ENCODE measurements around the gene DIABLO. TPM values are rescaled to one million over a fixed set of nuclear protein-coding genes. Genes with fewer than 3 reads are reported as not detected.
"Not testable (repeated sequence)": the region's sequence is repeated elsewhere in the genome, so short reads cannot be mapped to it uniquely, and the experiment has no call there.

Gene DIABLO
- total RNA-seq, 3 donors from 2014 or later, result 48.2 to 71.1 (median 62.3) TPM

- H3K4me3 ChIP-seq; H3K9me3 ChIP-seq; H3K36me3 ChIP-seq; H3K4me1 ChIP-seq; H3K27ac ChIP-seq; H3K27me3 ChIP-seq; DNase-seq (ENCODE audit: low spot score in 2 of 2); intact Hi-C loops (cut with DNase I; ENCODE audit: low total_unique reads): not testable (repeated sequence)
These were observed 32.6 kb upstream of the DIABLO start for GRCh38 chr12:122258462-122258861.

DNA sequence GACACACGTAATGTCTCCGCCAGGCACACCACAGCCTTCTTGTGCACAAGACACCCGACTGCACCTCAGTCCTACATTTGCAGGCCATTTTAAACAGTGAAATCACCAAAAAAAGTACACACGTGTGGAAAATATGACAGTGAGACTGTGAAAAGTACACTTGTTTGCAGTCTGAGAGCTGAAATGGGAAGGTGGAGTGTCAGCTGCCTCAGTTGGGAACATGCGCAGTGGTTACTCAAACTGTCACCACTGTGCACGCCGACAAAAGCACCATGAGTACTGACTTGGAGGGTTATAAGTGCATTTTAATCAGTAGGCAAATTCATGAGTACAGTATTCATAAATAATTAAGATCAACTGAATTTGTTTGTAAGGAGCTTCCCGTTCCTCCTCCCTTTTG is 24.7 kb upstream of the DIABLO start:
- Histone ChIP-seq H3K27me3 (no peaks in the 10 kb centered on the region), H3K27ac (no peak overlapping the region), H3K4me1 (no peaks in the 10 kb centered on the region), H3K9me3 (no peaks in the 10 kb centered on the region), H3K36me3 (peaks cover 9% of the 10 kb centered on the region), H3K4me3 (no peak overlapping the region)
- intact Hi-C loops (cut with DNase I; ENCODE audit: low total_unique reads), result no loop called here
- TF ChIP-seq POLR2A (IDR thresholded peaks at IDR 0.05), result no peak
- TF ChIP-seq, protein P1, sequence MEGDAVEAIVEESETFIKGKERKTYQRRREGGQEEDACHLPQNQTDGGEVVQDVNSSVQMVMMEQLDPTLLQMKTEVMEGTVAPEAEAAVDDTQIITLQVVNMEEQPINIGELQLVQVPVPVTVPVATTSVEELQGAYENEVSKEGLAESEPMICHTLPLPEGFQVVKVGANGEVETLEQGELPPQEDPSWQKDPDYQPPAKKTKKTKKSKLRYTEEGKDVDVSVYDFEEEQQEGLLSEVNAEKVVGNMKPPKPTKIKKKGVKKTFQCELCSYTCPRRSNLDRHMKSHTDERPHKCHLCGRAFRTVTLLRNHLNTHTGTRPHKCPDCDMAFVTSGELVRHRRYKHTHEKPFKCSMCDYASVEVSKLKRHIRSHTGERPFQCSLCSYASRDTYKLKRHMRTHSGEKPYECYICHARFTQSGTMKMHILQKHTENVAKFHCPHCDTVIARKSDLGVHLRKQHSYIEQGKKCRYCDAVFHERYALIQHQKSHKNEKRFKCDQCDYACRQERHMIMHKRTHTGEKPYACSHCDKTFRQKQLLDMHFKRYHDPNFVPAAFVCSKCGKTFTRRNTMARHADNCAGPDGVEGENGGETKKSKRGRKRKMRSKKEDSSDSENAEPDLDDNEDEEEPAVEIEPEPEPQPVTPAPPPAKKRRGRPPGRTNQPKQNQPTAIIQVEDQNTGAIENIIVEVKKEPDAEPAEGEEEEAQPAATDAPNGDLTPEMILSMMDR (IDR thresholded peaks at IDR 0.05), result no peak
- no peak for TF ChIP-seq POLR2AphosphoS5 (IDR thresholded peaks at IDR 0.05)
- no peak for DNase-seq (ENCODE audit: low spot score in 2 of 2)

DNA sequence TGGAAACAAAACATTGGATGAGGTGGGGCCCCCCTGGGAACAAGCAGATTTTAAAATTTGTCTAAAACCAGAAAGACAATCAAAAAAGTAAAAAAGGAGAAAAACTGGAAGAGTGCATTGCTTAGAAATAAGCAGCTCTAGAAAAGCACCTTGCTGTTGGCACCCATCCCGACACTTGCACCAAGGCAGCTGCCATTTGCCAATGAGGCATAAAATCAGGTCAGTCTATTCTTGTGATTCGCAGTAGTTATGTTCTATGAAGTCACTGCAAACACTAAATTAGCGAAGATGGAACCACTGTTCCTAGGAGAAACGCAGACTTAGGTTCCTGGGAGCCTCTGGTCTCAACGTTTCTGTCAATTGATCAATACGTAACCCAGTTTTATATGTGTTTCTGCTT is 24.2 kb upstream of the DIABLO start:
- TF ChIP-seq, protein P1 (IDR thresholded peaks at IDR 0.05), result no peak
- TF ChIP-seq POLR2A (IDR thresholded peaks at IDR 0.05) (no peak), POLR2AphosphoS5 (IDR thresholded peaks at IDR 0.05) (no peak)
- Histone ChIP-seq H3K27me3 (no peaks in the 10 kb centered on the region), H3K9me3 (no peaks in the 10 kb centered on the region), H3K36me3 (peaks cover 9% of the 10 kb centered on the region), H3K4me3 (no peak overlapping the region), H3K27ac (no peak overlapping the region), H3K4me1 (no peaks in the 10 kb centered on the region)
- DNase-seq (ENCODE audit: low spot score in 2 of 2), result no peak
- intact Hi-C loops (cut with DNase I; ENCODE audit: low total_unique reads), result no loop called here

DNA sequence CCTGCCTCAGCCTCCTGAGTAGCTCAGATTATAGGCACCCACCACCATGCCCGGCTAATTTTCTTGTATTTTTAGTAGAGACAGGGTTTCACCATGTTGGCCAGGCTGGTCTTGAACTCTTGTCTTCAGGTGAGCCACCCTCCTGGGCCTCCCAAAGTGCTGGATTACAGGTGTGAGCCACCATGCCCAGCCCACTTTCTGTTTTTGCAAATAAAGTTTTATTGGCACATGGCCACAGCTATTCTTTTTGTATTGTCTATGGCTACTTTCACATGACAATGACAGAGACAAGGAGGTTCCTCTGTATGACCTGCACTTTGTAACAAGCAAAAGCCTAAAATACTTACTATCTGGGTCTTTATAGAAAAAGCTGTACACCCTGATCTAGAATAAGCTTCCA is 19.7 kb upstream of the DIABLO start:
- TF ChIP-seq POLR2A (IDR thresholded peaks at IDR 0.05), result no peak
- TF ChIP-seq, protein P1 (IDR thresholded peaks at IDR 0.05), result no peak
- no peak for DNase-seq (ENCODE audit: low spot score in 2 of 2)
- intact Hi-C loops (cut with DNase I; ENCODE audit: low total_unique reads), result no loop called here
- Histone ChIP-seq H3K4me1 (no peaks in the 10 kb centered on the region), H3K9me3 (no peaks in the 10 kb centered on the region), H3K27me3 (no peaks in the 10 kb centered on the region), H3K27ac (no peak overlapping the region), H3K4me3 (no peak overlapping the region), H3K36me3 (peaks cover 7% of the 10 kb centered on the region)

GRCh38 chr12:122244565-122245371 is 18.9 kb upstream of the DIABLO start:
- no peak overlapping the region for H3K27ac ChIP-seq

More at GRCh38 chr12:122244565-122245371, 18.9 kb upstream of the DIABLO start:
- DNase-seq (ENCODE audit: low spot score in 2 of 2), result no peak
- intact Hi-C loops (cut with DNase I; ENCODE audit: low total_unique reads), result no loop called here
- Histone ChIP-seq H3K4me3 (no peak overlapping the region), H3K36me3 (no peaks in the 10 kb centered on the region), H3K27me3 (no peaks in the 10 kb centered on the region), H3K9me3 (no peaks in the 10 kb centered on the region), H3K4me1 (no peaks in the 10 kb centered on the region)
- no peak for TF ChIP-seq POLR2A (IDR thresholded peaks at IDR 0.05)
- no peak for TF ChIP-seq POLR2AphosphoS5 (IDR thresholded peaks at IDR 0.05)
- TF ChIP-seq, protein P1 (IDR thresholded peaks at IDR 0.05), result no peak
